ENCODE results near the gene PVALEF.

GRCh38 chr17:81218991-81219390, 53.7 kb downstream of the PVALEF start:
- TF ChIP-seq EZH2phosphoT487 (IDR thresholded peaks at IDR 0.05; ENCODE audit: low read depth) (no peak), CTCF (IDR thresholded peaks at IDR 0.05; ENCODE audit: low read depth, low read length) (no peak)
